Esophagus squamous epithelium (tissue), 5 donors: ENCODE data around the gene CPLANE2. TPM values are rescaled to one million over a fixed set of nuclear protein-coding genes. Genes with fewer than 3 reads are reported as not detected.

Source experiments
- DNase-seq: peaks from one replicate; lab custom pipeline; 2025; lab: John Stamatoyannopoulos, UW
- H3K27ac ChIP-seq, 4 donors: fragments of 200-600 bp; sonication (generic); one replicate each; pipeline ENCODE4 v1.5.1; 2016 to 2019; ENCODE audit warnings: mild to moderate bottlenecking in 1 of 4
- H3K27me3 ChIP-seq, 4 donors: fragments of 200-600 bp; sonication (generic); 1 replicate in 3 of 4; 2 replicates in 1 of 4; pipeline versions ENCODE4 v1.5.1 to v1.6.0; 2017 to 2021; ENCODE audit warnings: antibody characterized with exemption in 1 of 4
- H3K36me3 ChIP-seq, 3 donors: fragments of 200-600 bp; sonication (generic); one replicate each; pipeline ENCODE4 v1.5.1; 2016 to 2019
- H3K4me1 ChIP-seq, 3 donors: fragments of 200-600 bp; sonication (generic); one replicate each; pipeline ENCODE4 v1.5.1; 2017 to 2019
- H3K4me3 ChIP-seq, 4 donors: fragments of 200-600 bp; sonication (generic); 1 replicate in 3 of 4; 2 replicates in 1 of 4; pipeline ENCODE4 v1.5.1; 2016 to 2019; ENCODE audit warnings: mild to moderate bottlenecking in 2 of 4, moderate library complexity in 1 of 4
- H3K9me3 ChIP-seq, 3 donors: fragments of 200-600 bp; sonication (generic); one replicate each; pipeline ENCODE4 v1.5.1; 2016 to 2019
- CTCF ChIP-seq, 6 experiments: fragments of 450-650 bp in 4 of 6; fragments of 200-600 bp in 2 of 6; sonication (generic) in 2 of 6; IDR thresholded peaks; one replicate each; pipeline ENCODE4 v1.5.1; 2016 to 2019; ENCODE audit warnings: antibody characterized with exemption in 6 of 6, mild to moderate bottlenecking in 4 of 6, moderate library complexity in 4 of 6
- POLR2A ChIP-seq, 4 donors: fragments of 450-650 bp; IDR thresholded peaks; one replicate each; pipeline ENCODE4 v1.6.1; 2017; ENCODE audit warnings: antibody characterized with exemption in 4 of 4, mild to moderate bottlenecking in 4 of 4, moderate library complexity in 3 of 4
- WGBS, 2 donors: methylation state at CpG; one replicate each; pipeline ENCODE4 v1.1.5; 2018; 5-methylcytosine and 5-hydroxymethylcytosine counted together
- intact Hi-C: fragments of 100-400 bp; cut with DNase I; formaldehyde crosslinking; loops from one replicate; pipeline ENCODE4 v1.15.0; 2022
- total RNA-seq, 4 donors: library from RNA; depleted of rRNA; stranded (reverse); fragments of >200 nt; gene quantifications; one replicate each; pipeline ENCODE4 v1.1.0, GENCODE V29; 2016
- donor health status: DM: yes; HTN: yes; CAD: no.

CPLANE2 gene
- total RNA-seq, 4 donors from 2014 or later, result 3.6 to 5.6 (median 3.9) TPM

DNA sequence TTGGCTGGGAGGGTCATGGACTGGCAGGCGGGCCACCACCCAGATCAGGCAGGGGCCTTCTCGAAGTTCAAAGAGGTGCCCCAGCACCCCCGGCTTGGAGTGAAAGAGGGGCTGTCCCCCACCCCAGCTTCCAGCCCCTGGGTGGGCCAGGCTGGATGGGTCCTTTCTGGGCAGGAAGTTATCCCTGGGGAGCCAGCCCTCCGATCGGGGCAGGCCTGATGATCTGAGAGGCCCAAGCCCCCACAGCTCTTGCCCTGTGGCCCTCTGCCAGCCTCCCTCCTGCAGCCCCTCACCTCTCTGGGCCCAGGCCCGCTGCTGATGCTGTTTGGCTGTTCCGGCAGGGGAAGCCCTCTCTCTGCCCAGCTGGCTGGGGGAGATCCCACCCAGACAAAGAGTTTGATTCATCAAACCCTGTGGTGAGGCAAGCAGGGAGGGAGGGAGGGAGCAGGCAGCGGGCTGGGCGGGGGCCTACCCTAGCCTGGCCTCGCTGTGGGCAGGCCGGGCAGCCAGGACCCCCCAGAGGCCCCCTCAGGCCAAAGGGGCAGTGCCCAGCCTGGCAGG, 27.1 kb downstream of the CPLANE2 start:
- TF ChIP-seq CTCF (IDR thresholded peaks at IDR 0.05), result no peak
- no peak for TF ChIP-seq POLR2A (IDR thresholded peaks at IDR 0.05)
- peak overlapping the region in 2 of 4 donors; percentile 21 to 41 for H3K4me3 ChIP-seq
- no peaks in the 10 kb centered on the region for H3K9me3 ChIP-seq
- H3K36me3 ChIP-seq, result peaks cover 0 to 5% (median 2%) of the 10 kb centered on the region in 3 donors
- no peak for DNase-seq
- H3K27me3 ChIP-seq, result no peaks in the 10 kb centered on the region
- H3K4me1 ChIP-seq, result peaks cover 35 to 96% (median 49%) of the 10 kb centered on the region in 3 donors
- peak overlapping the region in 3 of 4 donors; percentile 41 to 46 (median 44) for H3K27ac ChIP-seq
- intact Hi-C loops, result loop anchor here (5.0 kb wide), 1 partner anchor 32 kb away; no protein-coding TSS in a partner anchor
- WGBS, 2 donors, result 59% methylated on average over 3 of the region's 11 CpGs; no CpG with 5 or more reads in 1 of the 2 donors

DNA sequence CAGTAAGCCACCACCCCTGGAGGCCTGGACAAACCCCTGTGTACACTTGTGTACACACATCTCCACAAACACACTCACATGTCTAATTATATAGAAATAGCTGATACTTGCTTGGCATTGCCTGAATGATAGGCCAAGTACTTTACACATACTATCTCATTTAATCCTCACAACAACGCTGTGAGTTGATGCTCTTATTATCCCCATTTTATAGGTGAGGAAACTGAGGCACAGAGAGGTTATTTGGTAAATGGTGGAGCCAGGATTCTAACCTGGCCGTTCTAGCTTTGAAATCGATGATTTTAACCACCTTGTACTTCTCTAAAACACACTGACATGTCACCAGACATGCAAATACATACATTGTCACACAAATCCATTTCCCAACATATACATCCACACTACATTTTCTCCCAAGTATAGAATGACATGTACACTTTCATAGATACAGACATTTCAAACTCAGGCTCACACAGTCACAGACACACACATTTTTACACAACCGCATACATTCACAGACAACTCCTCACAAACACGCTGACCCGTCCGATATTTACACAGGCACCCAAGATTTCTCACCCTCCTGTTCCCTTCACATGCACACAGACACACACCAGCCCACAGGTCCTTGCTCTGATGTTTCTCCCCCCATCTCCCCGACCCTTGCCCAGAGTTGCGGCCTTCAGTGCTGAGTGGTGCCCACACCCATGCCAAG, 27.7 kb downstream of the CPLANE2 start:
- Histone ChIP-seq H3K9me3 (no peaks in the 10 kb centered on the region), H3K27me3 (no peaks in the 10 kb centered on the region), H3K27ac (peak overlapping the region in 3 of 4 donors; percentile 88 to 98 (median 91)), H3K4me1 (peaks cover 35 to 91% (median 49%) of the 10 kb centered on the region in 3 donors), H3K4me3 (peak overlapping the region in 1 of 4 donors; percentile 41), H3K36me3 (peaks cover 0 to 9% (median 8%) of the 10 kb centered on the region in 3 donors)
- DNase-seq, result no peak
- WGBS, 2 donors, result 58 to 86% methylated on average over 6 to 9 of the region's 9 CpGs
- TF ChIP-seq CTCF (IDR thresholded peaks at IDR 0.05) (no peak), POLR2A (IDR thresholded peaks at IDR 0.05) (no peak)
- intact Hi-C loops, result loop anchor here (5.0 kb wide), 1 partner anchor 33 kb away; no protein-coding TSS in a partner anchor

DNA sequence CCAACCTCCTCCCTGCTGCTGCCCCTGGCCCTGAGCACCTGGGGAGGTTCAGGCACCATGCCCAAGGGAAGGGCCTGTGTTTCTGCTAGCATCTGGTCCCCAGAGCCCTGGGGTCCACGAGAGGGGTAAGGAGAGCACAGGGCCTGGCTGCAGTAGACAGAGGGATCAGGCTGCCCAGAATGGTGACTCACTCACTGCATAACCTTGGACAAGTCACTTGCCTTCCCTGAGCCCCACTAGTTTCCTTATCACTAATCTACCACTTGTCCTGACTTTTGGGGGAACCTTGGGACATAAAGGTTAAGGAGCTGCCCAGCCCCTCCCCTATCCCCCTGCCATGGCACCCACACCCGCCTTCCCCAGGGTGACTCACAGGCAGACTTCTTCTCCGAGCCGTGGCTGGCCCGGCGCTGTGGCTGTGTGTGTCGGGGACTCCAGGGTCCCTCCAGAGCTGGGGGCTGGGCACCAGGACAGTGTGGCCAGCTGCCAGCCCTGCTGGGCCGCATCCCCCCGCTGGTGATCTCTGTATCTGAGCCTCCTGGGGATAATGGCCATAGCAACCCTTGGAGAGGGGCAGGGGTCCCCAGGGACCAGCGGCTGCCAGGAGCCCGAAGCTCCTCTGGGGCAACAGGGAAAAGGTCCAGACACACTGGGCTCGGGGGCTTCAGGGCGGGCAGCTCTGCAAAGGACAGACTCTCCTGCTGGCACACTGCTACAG, 28.6 kb downstream of the CPLANE2 start:
- Histone ChIP-seq H3K36me3 (peaks cover 0 to 16% (median 8%) of the 10 kb centered on the region in 3 donors), H3K4me3 (no peak overlapping the region), H3K9me3 (no peaks in the 10 kb centered on the region), H3K27me3 (no peaks in the 10 kb centered on the region), H3K4me1 (peaks cover 35 to 83% (median 49%) of the 10 kb centered on the region in 3 donors), H3K27ac (peak overlapping the region; percentile 88 to 98 (median 92))
- no peak for DNase-seq
- no CpG with 5 or more reads among the region's 13 CpGs for WGBS, 2 donors
- intact Hi-C loops, result loop anchor here (5.0 kb wide), 1 partner anchor 34 kb away; no protein-coding TSS in a partner anchor
- TF ChIP-seq POLR2A (IDR thresholded peaks at IDR 0.05) (no peak), CTCF (IDR thresholded peaks at IDR 0.05) (no peak)

DNA sequence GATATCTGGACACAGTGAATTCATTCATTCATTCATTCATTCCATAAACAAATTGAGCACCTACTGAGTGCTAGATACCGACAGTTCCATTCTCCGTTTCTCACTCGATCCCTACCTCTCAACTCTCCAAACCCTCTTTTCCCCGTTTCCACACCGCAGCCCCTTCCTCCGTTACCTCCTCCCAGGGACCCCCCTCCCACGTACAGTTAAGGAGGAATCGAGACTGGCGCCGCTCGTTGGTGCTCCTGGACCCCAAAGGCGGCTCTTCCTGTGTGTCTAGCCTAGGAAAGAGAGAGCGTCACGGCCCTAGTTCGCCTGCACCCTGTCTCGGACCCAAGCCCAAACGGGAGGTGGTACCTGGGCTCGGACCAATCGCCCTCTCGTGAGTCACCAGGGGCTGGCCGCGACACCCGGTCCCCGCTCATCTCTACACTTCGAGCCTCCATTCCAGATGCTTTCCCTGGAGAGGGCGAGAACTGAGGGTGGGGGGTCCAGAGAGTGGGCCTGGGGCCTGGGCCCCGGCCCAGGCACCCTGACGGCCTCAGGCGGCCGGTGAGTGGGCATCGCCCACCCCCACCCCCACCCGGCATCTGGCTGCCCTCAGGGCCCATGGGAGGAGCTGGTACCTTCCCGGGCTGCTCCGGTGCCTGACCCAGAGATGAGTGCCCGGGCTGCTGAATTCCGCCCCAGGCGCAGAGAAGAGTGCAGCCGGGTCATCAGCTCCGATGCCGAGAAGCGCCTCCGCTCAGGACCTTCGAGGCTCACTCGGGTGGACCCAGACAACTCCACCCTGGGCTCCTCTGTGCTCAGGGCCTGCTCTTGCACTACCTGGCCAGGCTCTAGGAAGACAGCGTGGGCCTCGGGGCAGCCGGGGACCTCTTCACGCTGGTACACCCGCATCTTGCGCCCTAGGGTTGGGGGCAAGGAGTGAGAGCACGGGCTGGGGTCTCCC, 29.4 kb downstream of the CPLANE2 start:
- TF ChIP-seq POLR2A (IDR thresholded peaks at IDR 0.05) (no peak), CTCF (IDR thresholded peaks at IDR 0.05) (no peak)
- WGBS, 2 donors, result 23 to 34% methylated on average over 5 to 12 of the region's 51 CpGs
- peaks cover 35 to 74% (median 43%) of the 10 kb centered on the region in 3 donors for H3K4me1 ChIP-seq
- H3K9me3 ChIP-seq, result no peaks in the 10 kb centered on the region
- H3K27ac ChIP-seq, result peak overlapping the region; percentile 88 to 98 (median 92)
- no peaks in the 10 kb centered on the region for H3K27me3 ChIP-seq
- intact Hi-C loops, result loop anchor here (5.0 kb wide), 1 partner anchor 35 kb away; no protein-coding TSS in a partner anchor
- peak overlapping the region; percentile 40 to 70 (median 52) for H3K4me3 ChIP-seq
- no peak for DNase-seq
- H3K36me3 ChIP-seq, result peaks cover 0 to 24% (median 8%) of the 10 kb centered on the region in 3 donors
